Muscle layer of colon (tissue), 2 donors: Measurements from ENCODE around the gene SETX.

Experiments used
- H3K27ac ChIP-seq: one replicate; pipeline ENCODE4 v1.7.0; 2013; ENCODE audit warnings: low read depth, mild to moderate bottlenecking, low read length, moderate library complexity
- H3K27me3 ChIP-seq, 2 donors: one replicate each; pipeline ENCODE4 v1.7.0; 2013; ENCODE audit warnings: low read length in 2 of 2, mild to moderate bottlenecking in 2 of 2; ENCODE audit not compliant: insufficient read depth in 2 of 2, control insufficient read depth in 1 of 2
- H3K36me3 ChIP-seq: one replicate; pipeline ENCODE4 v1.7.0; 2013; ENCODE audit warnings: mild to moderate bottlenecking, low read length; ENCODE audit not compliant: insufficient read depth
- H3K4me1 ChIP-seq: one replicate; pipeline ENCODE4 v1.7.0; 2013; ENCODE audit warnings: mild to moderate bottlenecking, low read length; ENCODE audit not compliant: insufficient read depth
- H3K4me3 ChIP-seq, 2 donors: one replicate each; pipeline ENCODE4 v1.7.0; 2013; ENCODE audit warnings: low read length in 2 of 2, low read depth in 1 of 2, mild to moderate bottlenecking in 1 of 2, moderate library complexity in 1 of 2
- H3K9ac ChIP-seq: one replicate; pipeline ENCODE4 v1.7.0; 2013; ENCODE audit warnings: low read length
- H3K9me3 ChIP-seq: one replicate; pipeline ENCODE4 v1.7.0; 2013; ENCODE audit warnings: mild to moderate bottlenecking, low read length
- donor health status: abdominal sarcoma.
- donor health status: Adenocarcinoma of cecum.

Gene SETX

GRCh38 chr9:132245465-132245864 is 109.3 kb downstream of the SETX start:
- H3K9me3 ChIP-seq: no peaks in the 10 kb centered on the region
- H3K4me1 ChIP-seq: peaks cover 6% of the 10 kb centered on the region
- no peaks in the 10 kb centered on the region for H3K36me3 ChIP-seq
- H3K27ac ChIP-seq: no peak overlapping the region
- H3K9ac ChIP-seq: no peak overlapping the region
- no peaks in the 10 kb centered on the region for H3K27me3 ChIP-seq
- no peak overlapping the region for H3K4me3 ChIP-seq

GRCh38 chr9:132244582-132245455 is 110.0 kb downstream of the SETX start:
- Histone ChIP-seq H3K27ac (no peak overlapping the region), H3K4me1 (peaks cover 6% of the 10 kb centered on the region), H3K4me3 (no peak overlapping the region), H3K36me3 (no peaks in the 10 kb centered on the region), H3K9ac (no peak overlapping the region), H3K27me3 (no peaks in the 10 kb centered on the region), H3K9me3 (no peaks in the 10 kb centered on the region)

- Histone ChIP-seq H3K4me3 (peak overlapping the region in 1 of 2 donors; percentile 68), H3K27me3 (no peaks in the 10 kb centered on the region), H3K9me3 (no peaks in the 10 kb centered on the region), H3K9ac (no peak overlapping the region), H3K36me3 (no peaks in the 10 kb centered on the region), H3K27ac (no peak overlapping the region), H3K4me1 (peaks cover 6% of the 10 kb centered on the region)
These were observed 111.4 kb downstream of the SETX start for GRCh38 chr9:132243156-132244074.

DNA sequence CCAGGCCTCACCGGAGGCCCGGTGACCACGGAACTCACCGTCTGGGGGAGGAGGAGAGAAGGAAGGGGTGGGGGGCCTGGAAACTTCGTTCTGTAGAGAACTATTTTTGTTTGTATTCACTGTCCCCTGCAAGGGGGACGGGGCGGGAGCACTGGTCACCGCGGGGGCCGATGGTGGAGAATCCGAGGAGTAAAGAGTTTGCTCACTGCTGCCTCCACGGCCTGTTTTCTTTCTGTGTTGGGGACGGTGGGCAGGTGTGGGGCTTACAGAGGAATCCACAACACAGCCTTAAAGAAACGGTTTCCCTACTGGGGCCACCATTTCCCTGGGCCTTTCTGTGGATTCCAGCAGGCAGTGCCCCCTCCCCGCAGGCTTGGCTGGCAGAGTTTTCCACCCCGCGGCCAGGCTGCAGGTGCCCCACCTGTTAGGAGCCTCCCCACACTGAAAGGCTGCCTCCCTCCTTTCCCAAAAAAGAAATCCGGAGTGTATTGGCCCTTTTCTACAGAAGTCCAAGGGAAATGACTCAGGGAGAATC is 112.1 kb downstream of the SETX start:
- H3K36me3 ChIP-seq: no peaks in the 10 kb centered on the region
- no peaks in the 10 kb centered on the region for H3K27me3 ChIP-seq
- peak overlapping the region; percentile 66 for H3K27ac ChIP-seq
- H3K4me1 ChIP-seq: peaks cover 6% of the 10 kb centered on the region
- H3K4me3 ChIP-seq: peak overlapping the region; percentile 68 to 83
- H3K9me3 ChIP-seq: no peaks in the 10 kb centered on the region
- peak overlapping the region; percentile 54 for H3K9ac ChIP-seq

- Histone ChIP-seq H3K27ac (peak overlapping the region; percentile 66), H3K9me3 (no peaks in the 10 kb centered on the region), H3K9ac (peak overlapping the region; percentile 54), H3K4me3 (peak overlapping the region; percentile 68 to 83), H3K4me1 (peaks cover 6% of the 10 kb centered on the region), H3K27me3 (no peaks in the 10 kb centered on the region), H3K36me3 (no peaks in the 10 kb centered on the region)
These were observed 112.8 kb downstream of the SETX start for GRCh38 chr9:132241840-132242620.

DNA sequence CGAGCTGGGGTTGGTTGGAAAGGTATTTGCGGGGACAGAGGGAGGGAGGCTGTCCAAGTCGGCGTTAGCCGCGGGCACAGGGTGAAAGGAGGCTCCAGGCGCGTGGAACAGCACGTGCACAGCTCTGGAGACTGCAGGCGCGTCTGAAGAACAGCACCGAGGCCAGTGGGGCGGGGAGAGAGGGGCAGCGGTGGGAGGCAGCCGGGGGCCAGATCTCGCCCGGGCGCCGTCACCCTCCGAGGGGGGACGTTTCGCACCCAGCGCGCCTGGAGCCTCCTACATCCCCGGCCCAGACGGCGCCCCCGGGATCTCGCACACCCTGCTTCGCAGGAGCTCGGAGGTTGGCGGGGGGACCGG is 113.3 kb downstream of the SETX start:
- H3K9me3 ChIP-seq: no peaks in the 10 kb centered on the region
- H3K4me1 ChIP-seq: peaks cover 8% of the 10 kb centered on the region
- peak overlapping the region; percentile 59 to 83 for H3K4me3 ChIP-seq
- no peak overlapping the region for H3K9ac ChIP-seq
- H3K27me3 ChIP-seq: no peaks in the 10 kb centered on the region
- no peaks in the 10 kb centered on the region for H3K36me3 ChIP-seq
- no peak overlapping the region for H3K27ac ChIP-seq

GRCh38 chr9:132240841-132241482 is 113.8 kb downstream of the SETX start:
- H3K4me1 ChIP-seq: peaks cover 7% of the 10 kb centered on the region
- H3K9me3 ChIP-seq: no peaks in the 10 kb centered on the region
- H3K27me3 ChIP-seq: no peaks in the 10 kb centered on the region
- no peak overlapping the region for H3K9ac ChIP-seq
- H3K36me3 ChIP-seq: no peaks in the 10 kb centered on the region
- H3K4me3 ChIP-seq: peak overlapping the region; percentile 59 to 83
- no peak overlapping the region for H3K27ac ChIP-seq

DNA sequence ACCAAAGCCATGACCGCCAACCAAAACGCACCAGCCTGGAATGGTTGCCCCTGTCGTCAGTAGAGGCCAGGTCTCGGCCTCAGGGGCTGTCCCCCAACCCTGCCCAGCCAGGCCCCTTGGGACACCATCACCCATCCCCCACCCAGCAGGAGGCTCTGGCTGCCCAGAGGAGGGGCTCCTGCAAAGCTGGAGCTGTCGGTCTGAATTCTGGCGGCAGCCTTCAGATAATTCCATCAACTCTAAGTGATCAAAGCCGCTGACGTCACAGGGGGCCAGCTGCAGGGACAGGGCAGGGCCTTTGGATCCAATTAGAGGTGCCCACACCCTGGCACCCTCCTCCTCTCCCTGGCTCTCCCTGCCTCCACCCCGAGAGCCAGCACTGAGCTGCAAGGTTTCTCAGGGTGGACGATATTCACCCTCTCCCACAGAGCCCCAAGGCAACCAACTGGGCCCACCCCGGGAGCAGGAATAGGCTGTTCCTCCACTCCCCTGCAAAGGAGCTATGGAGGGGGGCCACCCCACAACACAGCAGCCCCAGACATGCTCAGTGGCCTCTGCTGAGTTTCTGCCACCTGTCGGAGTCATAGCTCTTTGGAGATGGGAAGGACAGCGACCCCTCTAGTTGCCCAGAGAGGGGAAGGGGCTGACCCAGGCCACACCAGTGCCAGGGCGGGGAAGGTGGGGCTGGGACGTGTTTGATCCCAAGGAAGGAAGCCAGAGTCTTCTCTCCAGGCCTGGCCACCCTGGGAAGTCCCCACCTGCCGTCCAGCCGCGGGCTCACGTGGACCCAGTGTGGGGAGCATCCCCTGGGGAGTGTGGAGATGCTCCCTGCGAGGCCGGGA is 114.6 kb downstream of the SETX start:
- Histone ChIP-seq H3K9ac (no peak overlapping the region), H3K36me3 (no peaks in the 10 kb centered on the region), H3K27ac (no peak overlapping the region), H3K9me3 (no peaks in the 10 kb centered on the region), H3K4me3 (peak overlapping the region in 1 of 2 donors; percentile 32), H3K27me3 (no peaks in the 10 kb centered on the region), H3K4me1 (peaks cover 4% of the 10 kb centered on the region)

- Histone ChIP-seq H3K27ac (no peak overlapping the region), H3K9ac (no peak overlapping the region), H3K4me3 (no peak overlapping the region), H3K4me1 (peaks cover 4% of the 10 kb centered on the region), H3K27me3 (no peaks in the 10 kb centered on the region), H3K9me3 (no peaks in the 10 kb centered on the region), H3K36me3 (no peaks in the 10 kb centered on the region)
These were observed 115.3 kb downstream of the SETX start for GRCh38 chr9:132239518-132239917.

- H3K27ac ChIP-seq: no peak overlapping the region
- H3K9me3 ChIP-seq: no peaks in the 10 kb centered on the region
- no peaks in the 10 kb centered on the region for H3K27me3 ChIP-seq
- H3K36me3 ChIP-seq: no peaks in the 10 kb centered on the region
- H3K4me1 ChIP-seq: peaks cover 4% of the 10 kb centered on the region
- no peak overlapping the region for H3K9ac ChIP-seq
- H3K4me3 ChIP-seq: no peak overlapping the region
These were observed 115.8 kb downstream of the SETX start for GRCh38 chr9:132238992-132239391.
